ENCODE results near the gene AP2A1.
A peak's percentile ranks its signal among the peaks of the same experiment; 100 is the strongest.

AP2A1 gene

GRCh38 chr19:49838885-49839588, 72.2 kb downstream of the AP2A1 start:
- no peak for DNase-seq (ENCODE audit: low read depth in 2 of 2)

GRCh38 chr19:49839713-49840112, 72.9 kb downstream of the AP2A1 start:
- no peak for DNase-seq (ENCODE audit: low read depth in 2 of 2)

- DNase-seq (ENCODE audit: low read depth in 2 of 2), result no peak
These were observed 73.5 kb downstream of the AP2A1 start for GRCh38 chr19:49840321-49840720.

DNA sequence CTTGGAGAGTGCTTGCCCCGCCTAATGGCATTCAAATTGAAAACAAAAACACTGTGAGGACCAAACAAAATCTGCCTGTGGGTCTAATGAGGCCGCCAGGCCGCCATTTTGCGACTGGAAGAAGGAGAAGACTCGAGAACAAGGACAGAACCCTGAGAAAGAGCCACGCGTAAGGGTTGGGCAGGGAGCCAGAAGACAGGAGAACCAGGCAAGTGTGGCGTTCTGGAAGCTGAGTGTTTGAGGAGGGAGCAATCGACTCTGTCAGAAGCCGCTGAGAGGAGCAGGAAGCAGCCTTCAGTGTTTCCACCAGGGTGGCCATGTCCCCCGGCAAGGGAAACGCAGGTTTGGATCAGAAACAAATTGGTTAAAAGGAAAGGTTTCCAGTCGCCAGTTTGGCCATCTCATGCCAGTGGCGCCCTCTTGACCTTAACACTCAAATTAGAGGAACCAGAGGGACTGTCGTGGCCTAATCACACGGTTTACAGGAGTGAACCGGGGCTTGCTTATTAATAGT, 74.0 kb downstream of the AP2A1 start:
- DNase-seq (ENCODE audit: low read depth in 2 of 2), result no peak

- no peak for DNase-seq (ENCODE audit: low read depth in 2 of 2)
These were observed 76.5 kb downstream of the AP2A1 start for GRCh38 chr19:49843265-49843664.

DNA sequence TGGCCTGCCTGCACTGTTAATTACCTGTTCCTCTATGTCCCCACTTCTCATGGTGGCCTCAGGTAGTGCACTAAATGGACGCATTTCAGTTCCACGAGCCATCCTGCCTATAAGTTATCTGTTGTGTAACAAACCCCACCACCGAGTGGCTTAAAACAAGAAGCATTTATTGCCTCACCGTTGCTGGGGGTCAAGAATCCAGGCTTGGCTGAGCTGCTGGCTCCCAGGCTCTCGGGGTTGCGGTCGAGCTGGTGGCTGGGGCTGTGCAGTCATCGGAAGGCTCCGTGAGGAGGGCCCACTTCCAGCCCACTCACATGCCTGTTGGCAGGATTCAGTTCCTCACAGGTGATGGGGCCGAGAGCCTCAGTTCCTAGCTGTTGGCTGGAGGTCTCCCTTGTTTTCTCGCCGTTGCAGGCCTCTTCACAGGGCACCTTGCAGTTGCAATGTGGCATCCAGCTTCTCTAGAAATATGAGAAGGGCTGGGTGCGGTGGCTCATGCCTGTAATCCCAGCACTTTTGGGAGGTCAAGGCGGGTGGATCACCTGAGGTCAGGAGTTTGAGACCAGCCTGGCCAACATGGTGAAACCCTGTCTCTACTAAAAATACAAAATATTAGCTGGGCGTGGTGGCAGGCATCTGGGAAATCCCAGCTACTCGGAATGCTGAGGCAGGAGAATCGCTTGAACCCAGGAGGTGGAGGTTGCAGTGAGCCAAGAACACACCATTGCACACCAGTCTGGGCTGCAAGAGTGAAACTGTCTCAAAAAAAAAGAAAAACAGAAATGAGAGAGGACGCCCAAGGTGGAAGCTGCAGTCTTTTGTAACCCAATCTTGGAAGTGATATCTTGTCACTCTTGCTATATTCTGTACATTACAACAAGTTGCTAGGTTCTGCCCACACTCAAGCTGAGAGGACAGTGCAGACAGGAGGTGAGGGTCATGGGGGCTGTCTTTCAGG, 77.6 kb downstream of the AP2A1 start:
- no peak for DNase-seq (ENCODE audit: low read depth in 2 of 2)

GRCh38 chr19:49845414-49845813, 78.6 kb downstream of the AP2A1 start:
- DNase-seq (ENCODE audit: low read depth in 2 of 2), result no peak

DNA sequence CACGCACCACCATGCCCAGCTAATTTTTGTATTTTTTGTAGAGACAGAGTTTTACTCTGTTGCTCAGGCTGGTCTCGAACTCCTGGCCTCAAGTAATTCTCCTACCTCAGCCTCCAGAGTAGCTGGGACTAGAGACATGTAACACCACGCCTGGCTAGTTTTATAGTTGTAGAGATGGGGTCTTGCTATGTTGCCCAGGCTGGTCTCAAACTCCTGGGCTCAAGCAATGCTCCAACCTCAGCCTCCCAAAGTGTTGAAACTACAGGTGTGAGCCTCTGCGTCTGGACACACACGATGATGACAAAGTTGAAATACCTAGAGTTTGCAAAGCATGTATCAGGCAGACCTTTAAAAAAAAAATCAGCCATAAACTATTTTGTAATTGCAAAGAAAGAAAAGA, 79.6 kb downstream of the AP2A1 start:
- DNase-seq (ENCODE audit: low read depth in 2 of 2), result no peak

DNA sequence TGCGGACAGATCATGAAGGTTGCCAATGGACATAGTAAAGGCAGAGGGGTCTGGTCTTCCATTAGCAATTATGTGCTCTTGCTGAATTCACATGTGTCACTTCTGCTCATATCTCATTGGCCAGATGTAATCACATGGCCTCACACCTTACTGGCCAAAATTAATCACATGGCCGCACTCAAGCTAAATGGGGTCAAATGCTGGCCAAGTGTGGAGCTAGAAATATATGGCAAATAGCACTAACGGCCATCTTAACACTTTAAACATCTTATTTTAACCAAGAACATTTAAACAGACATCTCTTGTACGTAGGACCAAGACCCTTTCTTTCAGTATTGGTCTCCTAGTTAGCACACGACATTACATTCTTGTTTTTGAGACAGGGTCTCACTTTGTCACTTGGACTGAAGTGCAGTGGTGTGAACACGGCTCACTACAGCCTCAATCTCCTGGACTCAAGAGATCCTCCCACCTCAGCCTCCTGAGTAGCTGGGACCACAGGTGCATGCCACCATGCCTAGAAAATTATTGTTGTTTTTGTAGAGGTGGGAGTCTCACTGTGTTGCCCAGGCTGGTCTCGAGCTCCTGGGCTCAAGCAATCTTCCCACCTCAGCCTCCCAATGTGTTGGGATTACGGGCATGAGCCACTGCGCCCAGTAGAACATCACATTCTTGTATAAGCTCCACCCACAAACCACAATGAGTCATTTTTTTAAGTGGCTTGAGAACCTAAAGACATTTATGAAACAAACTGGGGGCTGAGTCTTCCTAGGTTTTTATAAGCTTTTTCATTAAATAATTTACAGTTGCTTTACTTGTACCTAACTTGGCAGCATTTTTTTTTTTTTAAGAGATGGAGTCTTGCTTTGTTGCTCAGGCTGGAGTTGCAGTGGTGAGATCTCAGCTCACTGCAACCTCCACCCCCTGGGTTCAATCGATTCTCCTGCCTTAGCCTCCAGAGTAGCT, 81.2 kb downstream of the AP2A1 start:
- no peak for DNase-seq (ENCODE audit: low read depth in 2 of 2)

- DNase-seq (ENCODE audit: low read depth in 2 of 2), result no peak
These were observed 82.1 kb downstream of the AP2A1 start for GRCh38 chr19:49848938-49849337.

DNA sequence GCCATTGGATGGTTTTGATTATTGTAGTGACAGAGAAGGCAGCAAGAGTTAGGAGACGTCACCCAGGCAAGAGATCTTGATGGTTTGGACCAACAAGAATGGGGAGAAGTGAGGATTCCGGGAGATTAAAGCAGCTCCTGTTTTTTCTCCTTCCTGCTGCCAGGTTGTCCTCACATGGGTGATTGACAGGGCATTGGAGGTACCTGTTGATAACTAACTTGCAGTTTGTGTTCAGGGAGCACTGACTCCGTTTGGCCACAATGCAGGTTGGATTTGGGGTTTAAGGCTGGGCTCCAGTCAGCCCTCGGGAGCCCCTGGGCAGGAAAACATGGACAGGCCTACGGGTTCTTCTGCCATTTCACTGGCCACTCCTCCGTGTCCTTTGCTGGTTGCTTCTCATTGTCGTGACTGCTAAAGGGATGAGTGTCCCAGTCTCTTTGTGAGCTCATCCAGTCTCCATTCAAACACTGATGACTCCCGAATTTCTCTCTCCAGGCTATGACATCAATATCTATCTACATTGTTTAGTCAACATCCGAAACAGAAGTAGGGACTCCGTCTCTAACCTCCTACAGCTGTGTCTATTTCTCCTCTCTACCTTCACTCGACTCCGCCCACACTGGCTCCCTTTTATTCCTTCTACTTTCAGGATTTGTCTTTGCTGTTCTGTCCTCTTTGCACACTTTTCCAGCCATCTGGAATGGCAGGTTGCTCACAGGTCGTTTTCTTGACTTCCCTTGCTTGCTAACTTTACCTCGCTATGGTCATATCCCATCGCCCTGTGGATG, 82.8 kb downstream of the AP2A1 start:
- no peak for DNase-seq (ENCODE audit: low read depth in 2 of 2)

DNA sequence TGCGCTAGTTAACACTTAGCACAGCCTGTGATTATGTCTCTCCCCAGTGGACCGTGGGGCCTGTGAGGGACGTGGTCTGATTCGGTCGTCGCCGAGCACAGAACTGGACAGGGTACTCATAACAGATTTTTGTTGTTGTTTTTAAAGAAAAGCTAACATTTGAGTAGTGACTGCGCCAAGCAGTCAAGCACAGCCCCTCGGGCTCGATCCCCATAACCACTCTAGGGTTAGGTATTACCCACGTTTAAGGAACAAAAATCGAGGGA, 83.4 kb downstream of the AP2A1 start:
- DNase-seq (ENCODE audit: low read depth in 2 of 2), result no peak

GRCh38 chr19:49850487-49851342, 83.9 kb downstream of the AP2A1 start, which contains the start of gene PTOV1:
PTOV1 (plus strand) TSS chr19:49851159.
- DNase-seq (ENCODE audit: low read depth in 2 of 2), result peak; percentile 73 to 76

- DNase-seq (ENCODE audit: low read depth in 2 of 2), result peak in 1 of 2 donors; percentile 7
These were observed 84.9 kb downstream of the AP2A1 start for GRCh38 chr19:49851456-49852259.

DNA sequence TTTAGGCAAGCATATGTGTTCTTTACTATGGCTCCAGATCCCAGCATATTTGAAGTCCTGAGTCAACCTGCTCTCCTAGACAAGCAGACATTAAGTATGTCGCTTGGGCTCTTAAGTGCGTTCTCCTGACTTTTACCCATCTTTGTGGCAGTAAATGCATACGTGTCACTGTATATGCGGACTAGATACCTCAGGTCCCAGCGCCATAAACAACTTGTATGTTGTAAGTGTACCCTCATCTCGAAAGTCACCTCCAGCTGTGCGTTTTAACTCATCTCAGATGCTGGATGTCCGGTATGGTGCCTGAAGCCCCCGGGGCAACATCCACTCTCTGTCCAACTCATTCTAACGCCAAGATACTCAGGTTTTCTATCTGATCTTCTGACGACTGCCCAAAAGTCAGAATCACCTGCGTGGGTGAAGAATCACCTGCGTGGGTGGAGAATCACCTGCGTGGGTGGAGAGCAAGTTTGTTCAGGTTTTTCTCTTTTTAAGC, 85.9 kb downstream of the AP2A1 start:
- no peak for DNase-seq (ENCODE audit: low read depth in 2 of 2)

GRCh38 chr19:49853852-49854377, 87.1 kb downstream of the AP2A1 start:
- DNase-seq (ENCODE audit: low read depth in 2 of 2), result no peak

- no peak for DNase-seq (ENCODE audit: low read depth in 2 of 2)
These were observed 87.8 kb downstream of the AP2A1 start for GRCh38 chr19:49854378-49855263.

DNA sequence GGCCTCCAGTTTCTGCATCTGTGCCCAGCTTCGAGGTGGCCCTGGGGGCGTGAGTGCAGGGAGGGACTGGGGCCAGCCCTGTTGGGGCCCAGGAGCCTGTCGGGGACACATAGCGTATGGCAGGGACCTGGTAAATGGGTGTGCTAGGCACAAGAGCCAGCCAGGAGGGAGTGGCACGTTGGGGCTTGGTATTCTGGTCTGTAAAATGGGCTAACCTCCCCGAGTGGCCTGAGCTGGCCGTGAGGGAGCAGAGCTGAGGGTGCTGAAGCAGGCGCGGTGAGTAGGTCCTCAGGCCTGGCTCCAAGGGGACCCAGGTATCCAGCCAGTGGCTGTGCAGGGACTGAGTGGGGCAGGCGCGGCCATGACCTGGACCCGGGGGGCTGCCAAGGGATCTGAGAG, 88.5 kb downstream of the AP2A1 start:
- DNase-seq (ENCODE audit: low read depth in 2 of 2), result no peak

Measured in stimulated activated CD8-positive, alpha-beta memory T cell treated with anti-CD3 and anti-CD28 coated beads, Interleukin-7, amount 100 ng/mL, for 1 hour (primary cell).